Measurements from ENCODE around the gene CCDC90B. TPM values are rescaled to one million over a fixed set of nuclear protein-coding genes. Genes with fewer than 3 reads are reported as not detected.

Gene CCDC90B
- total and polyA plus RNA-seq, 2 of the 13 experiments (the other 11 are each of a cell fraction or from before 2014, with no cell fraction given), result 17.1 to 46.1 TPM

DNA sequence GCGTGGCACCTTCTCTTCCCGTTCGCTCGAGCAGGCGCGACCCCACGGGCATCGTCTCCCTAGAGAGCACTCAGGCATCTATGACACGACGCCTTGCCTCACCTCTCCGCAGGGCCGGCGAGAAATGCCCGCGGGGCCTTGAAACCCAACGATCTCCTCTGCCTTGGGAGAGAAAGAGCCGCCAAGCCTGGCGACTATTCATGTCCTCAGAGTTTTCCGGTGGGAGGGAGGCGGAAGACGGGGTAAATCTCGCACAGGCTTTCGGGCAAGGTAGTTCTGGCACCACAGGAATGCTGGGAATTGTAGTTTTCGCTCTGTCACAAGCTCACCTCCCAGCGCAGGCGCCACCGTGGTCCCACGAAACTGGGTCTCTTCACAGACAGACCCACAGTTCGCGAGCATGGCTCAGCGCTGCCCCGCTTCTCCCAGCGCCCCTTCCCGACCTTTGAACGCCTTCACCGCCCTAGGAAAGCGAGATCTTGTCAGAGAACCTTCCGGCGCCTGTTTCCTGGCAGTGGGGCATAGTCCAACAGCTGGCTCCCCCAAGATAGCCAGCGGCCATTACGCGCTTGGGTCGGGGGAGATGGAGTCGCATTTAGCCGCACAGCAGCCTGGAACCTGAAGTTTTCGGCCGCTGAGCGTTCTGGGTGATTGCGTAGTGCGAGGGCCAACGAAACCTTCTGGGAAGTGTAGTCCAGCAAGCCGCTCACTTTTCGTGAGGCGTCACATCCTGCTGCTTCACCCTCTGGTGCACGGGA lies at the start of gene CCDC90B (continued):
- TF ChIP-seq, protein P1, sequence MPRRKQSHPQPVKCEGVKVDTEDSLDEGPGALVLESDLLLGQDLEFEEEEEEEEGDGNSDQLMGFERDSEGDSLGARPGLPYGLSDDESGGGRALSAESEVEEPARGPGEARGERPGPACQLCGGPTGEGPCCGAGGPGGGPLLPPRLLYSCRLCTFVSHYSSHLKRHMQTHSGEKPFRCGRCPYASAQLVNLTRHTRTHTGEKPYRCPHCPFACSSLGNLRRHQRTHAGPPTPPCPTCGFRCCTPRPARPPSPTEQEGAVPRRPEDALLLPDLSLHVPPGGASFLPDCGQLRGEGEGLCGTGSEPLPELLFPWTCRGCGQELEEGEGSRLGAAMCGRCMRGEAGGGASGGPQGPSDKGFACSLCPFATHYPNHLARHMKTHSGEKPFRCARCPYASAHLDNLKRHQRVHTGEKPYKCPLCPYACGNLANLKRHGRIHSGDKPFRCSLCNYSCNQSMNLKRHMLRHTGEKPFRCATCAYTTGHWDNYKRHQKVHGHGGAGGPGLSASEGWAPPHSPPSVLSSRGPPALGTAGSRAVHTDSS (CRISPR knock-in tag; conservative IDR thresholded peaks at IDR 0.05), result 0 out of 2 replicates have a peak, but pooled peaks have one; percentile 57
- TF ChIP-seq EED (CRISPR knock-in tag; IDR thresholded peaks at IDR 0.05) (no peak; the same call in 1 of the 2 replicates), KDM2A (CRISPR knock-in tag; IDR thresholded peaks at IDR 0.05; ENCODE audit: borderline replicate concordance, low read depth) (peak; percentile 92), TEAD2 (CRISPR knock-in tag; IDR thresholded peaks at IDR 0.05) (no peak), PRPF4 (IDR thresholded peaks at IDR 0.05; ENCODE audit: low read depth, low read length, poor library complexity, severe bottlenecking) (no peak), ZBTB4 (CRISPR knock-in tag; IDR thresholded peaks at IDR 0.05; ENCODE audit: borderline replicate concordance) (peak; percentile 42; the same call in 1 of the 2 replicates), ZNF484 (CRISPR knock-in tag; IDR thresholded peaks at IDR 0.05; ENCODE audit: borderline replicate concordance, low read depth) (no peak), TEF (CRISPR knock-in tag; IDR thresholded peaks at IDR 0.05) (0 out of 2 replicates have a peak, but pooled peaks have one; percentile 6), LCORL (IDR thresholded peaks at IDR 0.05) (no peak), LCORL (CRISPR knock-in tag; IDR thresholded peaks at IDR 0.05) (no peak), ZNF652 (CRISPR knock-in tag; IDR thresholded peaks at IDR 0.05; ENCODE audit: borderline replicate concordance, low read depth) (no peak), IKZF5 (CRISPR knock-in tag; IDR thresholded peaks at IDR 0.05) (peak; percentile 60; the same call in 1 of the 2 replicates), PHF20 (CRISPR knock-in tag; IDR thresholded peaks at IDR 0.05) (peak; percentile 80), ZKSCAN5 (CRISPR knock-in tag; IDR thresholded peaks at IDR 0.05) (no peak), ATF2 (CRISPR knock-in tag; IDR thresholded peaks at IDR 0.05) (peak; percentile 92), KMT2B (CRISPR knock-in tag; IDR thresholded peaks at IDR 0.05) (peak; percentile 72; the same call in 1 of the 2 replicates), PHB2 (IDR thresholded peaks at IDR 0.05; ENCODE audit: partially characterized antibody) (no peak), EEA1 (CRISPR knock-in tag; IDR thresholded peaks at IDR 0.05; ENCODE audit: borderline replicate concordance) (peak; percentile 72; the same call in 1 of the 2 replicates), ZNF761 (CRISPR knock-in tag; conservative IDR thresholded peaks at IDR 0.05) (0 out of 2 replicates have a peak, but pooled peaks have one; percentile 52)
- TF ChIP-seq, protein P2, sequence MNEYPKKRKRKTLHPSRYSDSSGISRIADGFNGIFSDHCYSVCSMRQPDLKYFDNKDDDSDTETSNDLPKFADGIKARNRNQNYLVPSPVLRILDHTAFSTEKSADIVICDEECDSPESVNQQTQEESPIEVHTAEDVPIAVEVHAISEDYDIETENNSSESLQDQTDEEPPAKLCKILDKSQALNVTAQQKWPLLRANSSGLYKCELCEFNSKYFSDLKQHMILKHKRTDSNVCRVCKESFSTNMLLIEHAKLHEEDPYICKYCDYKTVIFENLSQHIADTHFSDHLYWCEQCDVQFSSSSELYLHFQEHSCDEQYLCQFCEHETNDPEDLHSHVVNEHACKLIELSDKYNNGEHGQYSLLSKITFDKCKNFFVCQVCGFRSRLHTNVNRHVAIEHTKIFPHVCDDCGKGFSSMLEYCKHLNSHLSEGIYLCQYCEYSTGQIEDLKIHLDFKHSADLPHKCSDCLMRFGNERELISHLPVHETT (CRISPR knock-in tag; conservative IDR thresholded peaks at IDR 0.05), result peak; percentile 37; the same call in 1 of the 2 replicates

Data from HepG2 (cell line).